ENCODE results near the gene RIN3. TPM values are rescaled to one million over a fixed set of nuclear protein-coding genes. Genes with fewer than 3 reads are reported as not detected.

RIN3 gene
- total RNA-seq, 4 donors from 2014 or later, result 6.2 to 29.8 (median 12.2) TPM

DNA sequence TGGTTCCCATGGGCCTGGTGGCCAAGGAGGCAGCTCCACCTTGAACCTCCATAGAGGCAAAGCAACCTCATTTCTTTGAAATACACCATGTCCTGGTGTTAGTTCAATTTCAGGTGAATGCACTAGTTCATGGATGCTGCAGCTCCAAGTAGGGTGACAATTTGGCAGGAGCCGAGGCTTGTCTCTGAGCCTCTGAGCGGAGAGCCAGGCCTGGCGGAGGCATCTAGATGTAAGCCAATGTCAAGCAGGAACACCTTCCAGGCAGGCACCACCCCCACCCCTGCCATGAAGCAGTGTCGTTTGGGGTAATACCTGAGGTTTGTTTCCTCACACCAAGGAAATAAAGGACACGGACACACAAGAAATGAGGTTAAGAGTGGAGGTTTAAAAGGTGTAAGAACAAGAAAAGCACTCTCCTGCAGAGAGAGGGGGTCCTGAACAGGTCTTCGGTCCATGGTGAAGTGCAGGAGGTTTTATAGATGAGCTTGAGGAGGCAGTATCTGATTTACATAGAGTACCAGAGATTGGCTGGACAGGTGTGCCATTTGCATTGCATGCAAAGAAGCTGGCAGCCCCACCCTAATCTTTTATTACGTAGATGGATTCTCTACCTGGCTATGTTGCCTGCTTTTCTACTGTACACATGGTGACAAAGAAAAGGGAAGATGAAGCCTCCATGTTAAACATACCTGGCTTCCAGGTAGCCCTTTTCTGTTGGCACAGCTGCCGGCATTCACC lies 60.3 kb downstream of the RIN3 start:
- intact Hi-C loops (cut with DNase I; ENCODE audit: low total_unique reads), result no loop called here
- Histone ChIP-seq H3K4me1 (no peaks in the 10 kb centered on the region), H3K36me3 (no peaks in the 10 kb centered on the region), H3K27ac (no peak overlapping the region), H3K4me3 (no peak overlapping the region), H3K9me3 (no peaks in the 10 kb centered on the region), H3K27me3 (no peaks in the 10 kb centered on the region)
- no peak for DNase-seq
- TF ChIP-seq, protein P1, sequence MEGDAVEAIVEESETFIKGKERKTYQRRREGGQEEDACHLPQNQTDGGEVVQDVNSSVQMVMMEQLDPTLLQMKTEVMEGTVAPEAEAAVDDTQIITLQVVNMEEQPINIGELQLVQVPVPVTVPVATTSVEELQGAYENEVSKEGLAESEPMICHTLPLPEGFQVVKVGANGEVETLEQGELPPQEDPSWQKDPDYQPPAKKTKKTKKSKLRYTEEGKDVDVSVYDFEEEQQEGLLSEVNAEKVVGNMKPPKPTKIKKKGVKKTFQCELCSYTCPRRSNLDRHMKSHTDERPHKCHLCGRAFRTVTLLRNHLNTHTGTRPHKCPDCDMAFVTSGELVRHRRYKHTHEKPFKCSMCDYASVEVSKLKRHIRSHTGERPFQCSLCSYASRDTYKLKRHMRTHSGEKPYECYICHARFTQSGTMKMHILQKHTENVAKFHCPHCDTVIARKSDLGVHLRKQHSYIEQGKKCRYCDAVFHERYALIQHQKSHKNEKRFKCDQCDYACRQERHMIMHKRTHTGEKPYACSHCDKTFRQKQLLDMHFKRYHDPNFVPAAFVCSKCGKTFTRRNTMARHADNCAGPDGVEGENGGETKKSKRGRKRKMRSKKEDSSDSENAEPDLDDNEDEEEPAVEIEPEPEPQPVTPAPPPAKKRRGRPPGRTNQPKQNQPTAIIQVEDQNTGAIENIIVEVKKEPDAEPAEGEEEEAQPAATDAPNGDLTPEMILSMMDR (IDR thresholded peaks at IDR 0.05), result no peak
- TF ChIP-seq POLR2A (IDR thresholded peaks at IDR 0.05), result no peak

DNA sequence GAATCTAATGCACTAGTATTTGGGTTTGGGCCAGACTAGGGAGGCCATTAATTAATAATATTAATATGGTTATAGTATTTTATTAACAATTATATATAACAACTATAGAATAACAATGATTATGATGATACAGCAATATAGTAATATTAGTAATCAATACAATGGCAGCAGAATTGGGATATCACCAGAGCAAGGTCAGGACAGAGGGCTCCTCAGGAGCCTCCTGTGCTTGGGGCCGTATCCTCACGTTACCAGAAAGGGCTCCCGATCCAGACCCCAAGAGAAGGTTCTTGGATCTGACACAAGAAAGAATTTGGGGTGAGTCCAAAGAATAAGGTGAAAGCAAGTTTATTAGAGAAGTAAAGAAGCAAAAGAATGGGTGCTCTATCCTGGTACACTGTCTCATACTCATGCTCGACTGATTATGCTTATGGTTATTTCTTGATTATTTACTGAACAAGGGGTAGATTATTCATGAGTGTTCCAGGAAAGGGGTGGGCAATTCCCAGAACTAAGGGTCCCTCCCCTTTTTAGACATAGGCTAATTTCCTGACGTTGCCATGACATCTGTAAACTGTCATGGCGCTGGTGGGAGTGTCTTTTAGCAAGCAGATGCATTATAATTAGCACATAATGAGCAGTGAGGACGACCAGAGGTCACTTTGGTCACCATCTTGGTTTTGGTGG lies 61.6 kb downstream of the RIN3 start:
- intact Hi-C loops (cut with DNase I; ENCODE audit: low total_unique reads), result no loop called here
- no peak overlapping the region for H3K27ac ChIP-seq
- no peaks in the 10 kb centered on the region for H3K4me1 ChIP-seq

DNA sequence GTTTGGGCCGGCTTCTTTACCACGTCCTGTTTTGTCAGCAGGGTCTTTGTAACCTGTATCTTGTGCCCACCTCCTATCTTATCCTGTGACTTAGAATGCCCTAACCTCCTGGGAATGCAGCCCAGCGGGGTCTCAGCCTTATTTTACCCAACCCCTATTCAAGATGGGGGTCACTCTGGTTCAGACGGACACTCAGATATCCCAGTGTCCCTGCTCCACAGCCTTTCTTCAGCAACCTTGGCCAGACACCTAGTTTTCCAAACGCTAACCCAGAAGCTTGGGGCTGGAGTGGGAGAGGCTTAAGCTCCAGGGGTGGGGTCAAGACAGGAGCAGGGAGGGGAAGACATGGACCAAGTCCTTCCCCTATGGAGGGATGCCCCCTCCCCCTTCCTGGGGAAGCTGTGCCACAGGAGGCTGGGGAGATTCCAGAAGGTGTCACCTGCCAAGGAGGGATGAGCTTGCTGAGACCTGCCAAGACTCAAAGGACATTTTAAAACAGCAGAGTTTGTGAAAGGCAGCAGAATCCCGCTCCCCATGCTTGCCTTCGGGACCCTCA lies 62.2 kb downstream of the RIN3 start:
- no peaks in the 10 kb centered on the region for H3K27me3 ChIP-seq
- intact Hi-C loops (cut with DNase I; ENCODE audit: low total_unique reads), result no loop called here
- DNase-seq, result no peak
- H3K27ac ChIP-seq, result no peak overlapping the region
- no peaks in the 10 kb centered on the region for H3K4me1 ChIP-seq
- TF ChIP-seq, protein P1 (IDR thresholded peaks at IDR 0.05), result no peak
- no peak for TF ChIP-seq POLR2A (IDR thresholded peaks at IDR 0.05)
- no peaks in the 10 kb centered on the region for H3K36me3 ChIP-seq
- H3K4me3 ChIP-seq, result no peak overlapping the region
- H3K9me3 ChIP-seq, result no peaks in the 10 kb centered on the region

More for the DNA sequence above, 61.6 kb downstream of the RIN3 start:
- no peak overlapping the region for H3K4me3 ChIP-seq
- no peaks in the 10 kb centered on the region for H3K9me3 ChIP-seq
- H3K36me3 ChIP-seq, result no peaks in the 10 kb centered on the region
- H3K27me3 ChIP-seq, result no peaks in the 10 kb centered on the region
- DNase-seq, result no peak
- TF ChIP-seq, protein P1 (IDR thresholded peaks at IDR 0.05), result no peak
- no peak for TF ChIP-seq POLR2A (IDR thresholded peaks at IDR 0.05)

DNA sequence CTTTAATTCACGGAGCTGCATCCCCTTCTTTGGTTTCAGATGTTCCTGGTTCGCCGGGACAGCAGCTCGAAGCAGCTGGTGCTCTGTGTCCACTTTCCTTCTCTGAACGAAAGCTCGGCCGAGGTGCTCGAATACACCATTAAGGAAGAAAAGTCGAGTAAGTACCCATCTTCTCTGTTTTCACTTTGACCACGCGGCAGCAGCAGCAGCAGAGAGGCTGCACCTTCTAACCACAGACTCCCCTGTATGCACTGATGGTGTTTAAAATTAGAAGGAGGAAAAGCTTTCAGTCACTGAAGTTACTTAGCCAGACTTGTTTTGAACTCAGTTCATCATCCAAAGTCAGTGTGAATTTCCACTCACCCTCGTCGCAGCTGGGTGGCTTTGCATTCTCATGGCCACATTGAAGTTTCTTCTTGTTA lies 63.8 kb downstream of the RIN3 start:
- Histone ChIP-seq H3K4me3 (no peak overlapping the region), H3K9me3 (no peaks in the 10 kb centered on the region), H3K36me3 (no peaks in the 10 kb centered on the region), H3K4me1 (no peaks in the 10 kb centered on the region), H3K27ac (no peak overlapping the region), H3K27me3 (no peaks in the 10 kb centered on the region)
- intact Hi-C loops (cut with DNase I; ENCODE audit: low total_unique reads), result no loop called here
- no peak for TF ChIP-seq POLR2A (IDR thresholded peaks at IDR 0.05)
- TF ChIP-seq, protein P1 (IDR thresholded peaks at IDR 0.05), result no peak
- no peak for DNase-seq

DNA sequence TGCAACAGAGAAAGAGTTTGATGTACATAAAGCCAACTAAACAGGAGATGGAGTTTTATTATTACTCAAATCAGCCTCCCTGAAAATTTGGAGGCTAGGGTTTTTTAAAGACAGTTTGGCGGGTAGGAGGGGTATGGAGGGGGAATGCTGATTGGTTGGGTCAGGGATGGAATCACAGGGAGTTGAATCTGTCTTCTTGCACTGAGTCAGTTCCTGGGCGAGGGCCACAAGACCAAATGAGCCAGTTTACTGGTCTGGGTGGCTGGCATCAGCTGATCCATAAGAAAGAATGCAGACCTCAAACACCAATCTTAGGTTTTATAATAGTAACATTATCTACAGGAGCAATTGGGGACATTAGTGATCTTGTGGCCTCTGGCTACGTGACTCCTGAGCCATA lies 64.9 kb downstream of the RIN3 start:
- intact Hi-C loops (cut with DNase I; ENCODE audit: low total_unique reads), result no loop called here
- no peaks in the 10 kb centered on the region for H3K36me3 ChIP-seq
- no peak for DNase-seq

More for the DNA sequence above, 64.9 kb downstream of the RIN3 start:
- Histone ChIP-seq H3K4me3 (no peak overlapping the region), H3K27me3 (no peaks in the 10 kb centered on the region), H3K9me3 (no peaks in the 10 kb centered on the region), H3K4me1 (no peaks in the 10 kb centered on the region), H3K27ac (no peak overlapping the region)
- TF ChIP-seq, protein P1 (IDR thresholded peaks at IDR 0.05), result no peak
- TF ChIP-seq POLR2A (IDR thresholded peaks at IDR 0.05), result no peak
